GM23248 (cell line): ENCODE measurements around the gene RPL21.

Experiments used
- EZH2 ChIP-seq: fragments of 200-600 bp; sonication (generic); IDR thresholded peaks from 2 replicates; pipeline ENCODE4 v1.6.1; 2018; ENCODE audit warnings: antibody characterized with exemption, mild to moderate bottlenecking; ENCODE audit not compliant: insufficient read depth, poor library complexity, severe bottlenecking
- EZH2phosphoT487 ChIP-seq: fragments of 200-600 bp; sonication (generic); IDR thresholded peaks from 2 replicates; pipeline ENCODE4 v1.6.1; 2018; ENCODE audit warnings: antibody characterized with exemption, moderate library complexity, mild to moderate bottlenecking, low read depth; ENCODE audit not compliant: insufficient read depth

- TF ChIP-seq EZH2phosphoT487 (no peak), EZH2 (no peak)
Measured at GRCh38 chr13:27300941-27301586, 49.7 kb downstream of the RPL21 start.
